OCI-LY3 (cell line): ENCODE data around the gene SUV39H1.
A peak's percentile ranks its signal among the peaks of the same experiment; 100 is the strongest.

ENCODE experiments used
- H2AFZ ChIP-seq: fragments of 200-600, 300-600 bp; shearing (Covaris generic); 2 replicates; pipeline ENCODE4 v1.6.0; 2014; ENCODE audit warnings: antibody characterized with exemption, low read depth, low read length
- H3K27ac ChIP-seq: fragments of 200-600, 300-600 bp; sonication (generic); 2 replicates; pipeline ENCODE4 v1.5.1; 2014; ENCODE audit warnings: mild to moderate bottlenecking, low read length, moderate library complexity, mixed read lengths
- H3K27me3 ChIP-seq: fragments of 200-600, 300-600 bp; sonication (generic); 2 replicates; pipeline ENCODE4 v1.6.1; 2014; ENCODE audit warnings: low read depth, low read length, mixed read lengths
- H3K36me3 ChIP-seq: fragments of 200-600, 300-600 bp; sonication (generic); replicated peaks from 2 replicates; pipeline ENCODE3; 2014; ENCODE audit warnings: low read depth, low read length, mixed read lengths
- H3K4me1 ChIP-seq: fragments of 300-600, 200-600 bp; sonication (generic); 2 replicates; pipeline ENCODE4 v1.6.1; 2014; ENCODE audit warnings: low read length, mixed read lengths
- H3K4me2 ChIP-seq: fragments of 200-600, 300-600 bp; sonication (generic); 2 replicates; pipeline ENCODE4 v1.6.1; 2014; ENCODE audit warnings: low read length, mixed read lengths
- H3K4me3 ChIP-seq: fragments of 300-600, 200-600 bp; sonication (generic); 2 replicates; pipeline ENCODE4 v1.5.1; 2014; ENCODE audit warnings: antibody characterized with exemption, mild to moderate bottlenecking, low read length, moderate library complexity
- H3K79me2 ChIP-seq: fragments of 300-600, 200-600 bp; shearing (Covaris generic); 2 replicates; pipeline ENCODE4 v1.6.1; 2014; ENCODE audit warnings: mild to moderate bottlenecking, low read length, mixed read lengths
- H3K9ac ChIP-seq: fragments of 300-600, 200-600 bp; shearing (Covaris generic); 2 replicates; pipeline ENCODE4 v1.6.0; 2014; ENCODE audit warnings: mild to moderate bottlenecking, low read length, moderate library complexity
- H3K9me3 ChIP-seq: fragments of 200-600, 300-600 bp; shearing (Covaris generic); 2 replicates; pipeline ENCODE4 v1.6.1; 2014; ENCODE audit warnings: low read length, mixed read lengths; ENCODE audit not compliant: insufficient read depth
- H4K20me1 ChIP-seq: fragments of 200-600, 300-600 bp; sonication (generic); 2 replicates; pipeline ENCODE4 v1.6.1; 2016; ENCODE audit warnings: low read length, mixed read lengths; ENCODE audit not compliant: insufficient read depth
- EZH2phosphoT487 ChIP-seq: fragments of 200-600 bp; shearing (Covaris generic); IDR thresholded peaks from 2 replicates; pipeline ENCODE4 v1.6.1; 2018; ENCODE audit warnings: antibody characterized with exemption, mixed run types, low read depth
- TF ChIP-seq, protein P1 (sequence below): fragments of 200-600, 300-600 bp; sonication (generic); IDR thresholded peaks from 2 replicates; pipeline ENCODE4 v1.5.1; 2014; ENCODE audit warnings: antibody characterized with exemption, low read length, low read depth

Gene SUV39H1

DNA sequence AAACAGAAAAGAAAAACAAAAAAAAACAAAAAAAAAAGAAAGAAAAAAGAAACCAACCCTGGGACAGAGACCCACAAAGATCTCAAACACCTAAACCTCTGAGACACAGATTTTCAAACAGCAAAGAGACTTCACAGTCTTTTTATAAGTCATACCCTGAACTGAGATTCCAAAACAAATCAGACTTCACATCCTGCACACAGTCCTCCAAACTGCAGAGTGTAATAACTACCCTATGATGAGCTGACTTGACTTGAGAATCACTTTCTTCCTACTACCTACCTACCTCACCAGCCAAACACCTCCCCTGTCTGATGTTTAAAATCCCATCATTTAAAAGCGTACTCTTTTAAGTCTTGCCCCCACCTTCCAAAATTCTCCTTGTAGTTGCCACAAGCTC, 39.8 kb downstream of the SUV39H1 start:
- Histone ChIP-seq H3K79me2 (no peaks in the 10 kb centered on the region), H3K27me3 (no peaks in the 10 kb centered on the region), H3K4me3 (peak overlapping the region; percentile 91), H3K4me1 (peaks cover 14% of the 10 kb centered on the region), H3K36me3 (no peaks in the 10 kb centered on the region), H2AFZ (peak overlapping the region; percentile 93), H3K27ac (no peak overlapping the region), H3K9ac (peak overlapping the region; percentile 68), H3K9me3 (no peaks in the 10 kb centered on the region), H4K20me1 (no peaks in the 10 kb centered on the region), H3K4me2 (peak overlapping the region; percentile 77)
- TF ChIP-seq EZH2phosphoT487, result no peak
- TF ChIP-seq, protein P1, sequence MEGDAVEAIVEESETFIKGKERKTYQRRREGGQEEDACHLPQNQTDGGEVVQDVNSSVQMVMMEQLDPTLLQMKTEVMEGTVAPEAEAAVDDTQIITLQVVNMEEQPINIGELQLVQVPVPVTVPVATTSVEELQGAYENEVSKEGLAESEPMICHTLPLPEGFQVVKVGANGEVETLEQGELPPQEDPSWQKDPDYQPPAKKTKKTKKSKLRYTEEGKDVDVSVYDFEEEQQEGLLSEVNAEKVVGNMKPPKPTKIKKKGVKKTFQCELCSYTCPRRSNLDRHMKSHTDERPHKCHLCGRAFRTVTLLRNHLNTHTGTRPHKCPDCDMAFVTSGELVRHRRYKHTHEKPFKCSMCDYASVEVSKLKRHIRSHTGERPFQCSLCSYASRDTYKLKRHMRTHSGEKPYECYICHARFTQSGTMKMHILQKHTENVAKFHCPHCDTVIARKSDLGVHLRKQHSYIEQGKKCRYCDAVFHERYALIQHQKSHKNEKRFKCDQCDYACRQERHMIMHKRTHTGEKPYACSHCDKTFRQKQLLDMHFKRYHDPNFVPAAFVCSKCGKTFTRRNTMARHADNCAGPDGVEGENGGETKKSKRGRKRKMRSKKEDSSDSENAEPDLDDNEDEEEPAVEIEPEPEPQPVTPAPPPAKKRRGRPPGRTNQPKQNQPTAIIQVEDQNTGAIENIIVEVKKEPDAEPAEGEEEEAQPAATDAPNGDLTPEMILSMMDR, result no peak

DNA sequence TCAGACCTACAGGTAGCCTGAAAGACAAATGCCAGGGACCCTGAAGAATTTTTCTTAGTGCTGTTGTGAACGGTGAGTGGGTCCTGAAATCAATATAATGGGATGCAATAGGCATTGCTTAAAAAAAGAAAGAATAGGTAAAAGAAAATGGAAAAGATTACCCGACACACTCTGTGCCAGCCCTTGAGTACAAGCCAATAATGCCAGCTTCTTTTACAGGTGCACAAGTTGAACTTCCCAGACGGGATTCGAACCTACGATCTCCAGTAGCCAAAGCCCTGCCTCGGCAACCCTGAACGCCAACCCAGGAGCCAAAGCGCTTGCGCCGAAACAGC, 40.3 kb downstream of the SUV39H1 start:
- H3K79me2 ChIP-seq, result no peaks in the 10 kb centered on the region
- H4K20me1 ChIP-seq, result no peaks in the 10 kb centered on the region
- no peaks in the 10 kb centered on the region for H3K9me3 ChIP-seq
- H3K27me3 ChIP-seq, result no peaks in the 10 kb centered on the region
- peak overlapping the region; percentile 77 for H3K4me2 ChIP-seq
- peak overlapping the region; percentile 91 for H3K4me3 ChIP-seq
- no peaks in the 10 kb centered on the region for H3K36me3 ChIP-seq
- H3K4me1 ChIP-seq, result peaks cover 14% of the 10 kb centered on the region
- H3K9ac ChIP-seq, result peak overlapping the region; percentile 68
- H2AFZ ChIP-seq, result peak overlapping the region; percentile 93
- H3K27ac ChIP-seq, result no peak overlapping the region
- TF ChIP-seq, protein P1, result no peak
- no peak for TF ChIP-seq EZH2phosphoT487

DNA sequence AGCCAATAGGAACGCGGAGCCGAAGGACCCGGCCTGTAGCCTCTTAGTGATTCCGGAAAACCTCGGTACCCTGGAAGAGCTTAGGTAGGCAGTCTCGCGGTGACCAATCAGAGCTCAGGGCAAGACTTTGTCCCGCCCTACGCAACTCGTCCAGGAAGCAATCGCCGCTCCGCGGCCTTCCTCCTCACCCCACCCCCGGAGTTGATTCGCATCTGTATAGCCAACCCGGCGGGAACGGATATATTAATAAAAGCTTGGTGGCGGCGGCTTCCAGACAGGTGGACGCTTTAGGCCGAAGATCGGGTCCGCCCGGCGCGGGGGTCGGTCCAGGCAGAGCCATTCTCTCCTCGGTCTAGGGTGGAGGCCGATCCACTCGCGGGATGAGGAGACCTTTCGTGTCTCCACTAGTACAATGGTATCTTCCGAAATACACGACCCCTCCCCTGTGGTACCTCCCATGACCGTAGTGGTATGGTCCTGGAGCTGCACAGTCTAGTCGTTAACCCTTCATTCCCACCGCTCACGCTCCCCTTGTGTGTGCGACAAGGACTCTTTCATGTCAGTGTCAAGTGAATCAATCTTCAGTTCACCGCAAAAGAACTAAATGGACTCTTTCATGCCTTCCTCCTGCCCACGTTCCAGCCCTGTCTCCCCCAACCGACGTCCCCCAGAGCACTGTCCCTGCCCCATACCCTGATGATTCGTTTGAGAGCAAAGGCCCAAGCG, 40.8 kb downstream of the SUV39H1 start:
- H2AFZ ChIP-seq, result peak overlapping the region; percentile 67; the same call in 1 of the 2 replicates

DNA sequence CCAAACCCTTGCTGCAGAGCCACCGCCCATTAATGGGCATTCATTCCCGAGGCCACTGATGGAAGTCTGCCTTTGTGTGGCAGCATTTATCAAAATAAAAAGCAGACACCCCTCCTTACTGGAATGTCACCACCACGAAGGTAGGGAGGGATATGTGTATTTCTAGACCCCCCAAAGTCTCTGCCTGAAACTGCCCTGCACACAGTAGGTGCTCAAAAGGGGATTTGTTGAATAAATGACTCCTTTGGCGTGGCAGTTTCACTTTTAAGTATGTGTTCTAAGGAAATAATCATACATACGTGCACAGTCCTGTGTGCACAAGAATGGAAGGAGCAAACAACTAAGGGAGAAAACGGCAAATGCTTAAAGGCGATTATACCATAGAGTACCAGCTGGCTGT, 41.4 kb downstream of the SUV39H1 start:
- H4K20me1 ChIP-seq, result no peaks in the 10 kb centered on the region
- no peaks in the 10 kb centered on the region for H3K79me2 ChIP-seq
- no peaks in the 10 kb centered on the region for H3K9me3 ChIP-seq
- no peak for TF ChIP-seq EZH2phosphoT487
- TF ChIP-seq, protein P1, result no peak
- peak overlapping the region; percentile 67; the same call in 1 of the 2 replicates for H2AFZ ChIP-seq
- H3K4me2 ChIP-seq, result peak overlapping the region; percentile 92
- H3K36me3 ChIP-seq, result no peaks in the 10 kb centered on the region
- H3K9ac ChIP-seq, result peak overlapping the region; percentile 81
- H3K4me3 ChIP-seq, result peak overlapping the region; percentile 91
- peak overlapping the region; percentile 83 for H3K27ac ChIP-seq
- H3K27me3 ChIP-seq, result no peaks in the 10 kb centered on the region
- H3K4me1 ChIP-seq, result peaks cover 14% of the 10 kb centered on the region

More for the DNA sequence above, 40.8 kb downstream of the SUV39H1 start:
- no peaks in the 10 kb centered on the region for H3K79me2 ChIP-seq
- peak overlapping the region; percentile 92 for H3K4me2 ChIP-seq
- H3K4me3 ChIP-seq, result peak overlapping the region; percentile 91
- H4K20me1 ChIP-seq, result no peaks in the 10 kb centered on the region
- peaks cover 14% of the 10 kb centered on the region for H3K4me1 ChIP-seq
- peak overlapping the region; percentile 83 for H3K27ac ChIP-seq
- no peaks in the 10 kb centered on the region for H3K36me3 ChIP-seq
- no peaks in the 10 kb centered on the region for H3K9me3 ChIP-seq
- peak overlapping the region; percentile 81 for H3K9ac ChIP-seq
- no peaks in the 10 kb centered on the region for H3K27me3 ChIP-seq
- no peak for TF ChIP-seq EZH2phosphoT487
- TF ChIP-seq, protein P1, result no peak
